WERI-Rb-1 (cell line): ENCODE data around the gene ASS1.
"Not testable (repeated sequence)": the region's sequence is repeated elsewhere in the genome, so short reads cannot be mapped to it uniquely, and the experiment has no call there.

ENCODE experiments used
- DNase-seq: peaks from one replicate; pipeline ENCODE4 v3.0.0-alpha.2; 2020
- H3K27ac ChIP-seq: fragments of 250-450 bp; sonication (Bioruptor Pico); 2 replicates; pipeline ENCODE4 v1.5.1; 2020; ENCODE audit warnings: mild to moderate bottlenecking, moderate library complexity
- H3K27me3 ChIP-seq: fragments of 250-450 bp; sonication (Bioruptor Pico); 2 replicates; pipeline ENCODE4 v1.5.1; 2021; ENCODE audit warnings: mild to moderate bottlenecking, low read depth, moderate library complexity; ENCODE audit not compliant: insufficient read depth, severe bottlenecking
- H3K36me3 ChIP-seq: fragments of 250-450 bp; sonication (Bioruptor Pico); 2 replicates; pipeline ENCODE4 v1.5.1; 2020; ENCODE audit warnings: mild to moderate bottlenecking, moderate library complexity
- H3K4me3 ChIP-seq: 2 replicates; pipeline ENCODE4 v1.5.1; 2011; ENCODE audit warnings: low read depth, mild to moderate bottlenecking, control low read depth, low read length
- H3K9me3 ChIP-seq: fragments of 250-450 bp; sonication (Bioruptor Pico); 2 replicates; pipeline ENCODE4 v1.5.1; 2021; ENCODE audit warnings: mild to moderate bottlenecking, moderate library complexity; ENCODE audit not compliant: severe bottlenecking
- CTCF ChIP-seq: IDR thresholded peaks from 2 replicates; pipeline ENCODE4 v1.5.1; 2011; ENCODE audit warnings: low read depth, mild to moderate bottlenecking, control low read depth, inconsistent platforms, low read length

ASS1 gene

GRCh38 chr9:130432796-130433167 lies 12.0 kb upstream of the ASS1 start:
- DNase-seq: peak; percentile 12
- Histone ChIP-seq H3K27ac (no peak overlapping the region), H3K9me3 (peaks cover 4% of the 10 kb centered on the region), H3K27me3 (no peaks in the 10 kb centered on the region), H3K4me3 (no peak overlapping the region), H3K36me3 (no peaks in the 10 kb centered on the region)
- no peak for TF ChIP-seq CTCF

DNA sequence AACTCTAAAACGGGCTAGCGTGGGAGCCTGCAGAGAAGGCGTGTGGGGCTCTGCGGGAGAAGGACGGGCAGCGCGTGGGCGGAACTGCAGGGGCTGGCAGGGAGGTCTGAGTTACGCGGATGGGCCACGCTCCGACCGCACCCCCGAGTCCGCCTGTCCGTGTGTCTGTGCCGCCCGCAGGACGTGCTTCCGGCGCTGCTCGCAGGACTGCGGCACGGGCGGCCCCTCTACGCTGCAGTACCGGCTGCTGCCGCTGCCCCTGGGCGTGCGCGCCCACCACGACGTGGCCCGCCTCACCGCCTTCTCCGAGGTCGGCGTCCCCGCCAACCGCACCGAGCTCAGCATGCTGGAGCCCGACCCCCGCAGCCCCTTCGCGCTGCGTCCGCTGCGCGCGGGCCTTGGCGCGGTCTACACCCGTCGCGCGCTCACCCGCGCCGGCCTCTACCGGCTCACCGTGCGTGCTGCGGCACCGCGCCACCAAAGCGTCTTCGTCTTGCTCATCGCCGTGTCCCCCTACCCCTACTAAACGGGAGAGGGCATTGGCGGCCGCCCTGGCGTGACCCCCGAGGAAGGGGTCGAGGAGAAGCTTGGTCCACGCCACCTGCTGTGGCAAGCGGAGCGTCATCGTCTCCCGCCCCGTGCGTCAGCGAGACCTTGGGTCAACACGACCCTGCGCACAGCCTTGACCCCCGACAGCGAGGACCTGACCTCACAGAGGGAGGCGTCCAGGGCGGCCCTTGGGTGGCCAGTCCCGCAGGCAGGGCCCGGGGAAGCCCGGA lies 11.4 kb upstream of the ASS1 start:
- Histone ChIP-seq H3K9me3 (peaks cover 4% of the 10 kb centered on the region), H3K27ac (no peak overlapping the region), H3K36me3 (no peaks in the 10 kb centered on the region), H3K4me3 (no peak overlapping the region), H3K27me3 (no peaks in the 10 kb centered on the region)
- 0 out of 2 replicates have a peak, but pooled peaks have one; percentile 9 for TF ChIP-seq CTCF
- no peak for DNase-seq

- H3K27ac ChIP-seq: no peak overlapping the region
Observed at GRCh38 chr9:130433947-130434262, 10.9 kb upstream of the ASS1 start.

GRCh38 chr9:130434656-130435055 lies 10.1 kb upstream of the ASS1 start:
- not testable (repeated sequence) for H3K9me3 ChIP-seq, H3K27ac ChIP-seq, H3K4me3 ChIP-seq, DNase-seq, H3K36me3 ChIP-seq, H3K27me3 ChIP-seq

More at GRCh38 chr9:130433947-130434262, 10.9 kb upstream of the ASS1 start:
- Histone ChIP-seq H3K36me3 (no peaks in the 10 kb centered on the region), H3K27me3 (no peaks in the 10 kb centered on the region), H3K4me3 (no peak overlapping the region), H3K9me3 (peaks cover 4% of the 10 kb centered on the region)
- no peak for TF ChIP-seq CTCF
- DNase-seq: no peak

DNA sequence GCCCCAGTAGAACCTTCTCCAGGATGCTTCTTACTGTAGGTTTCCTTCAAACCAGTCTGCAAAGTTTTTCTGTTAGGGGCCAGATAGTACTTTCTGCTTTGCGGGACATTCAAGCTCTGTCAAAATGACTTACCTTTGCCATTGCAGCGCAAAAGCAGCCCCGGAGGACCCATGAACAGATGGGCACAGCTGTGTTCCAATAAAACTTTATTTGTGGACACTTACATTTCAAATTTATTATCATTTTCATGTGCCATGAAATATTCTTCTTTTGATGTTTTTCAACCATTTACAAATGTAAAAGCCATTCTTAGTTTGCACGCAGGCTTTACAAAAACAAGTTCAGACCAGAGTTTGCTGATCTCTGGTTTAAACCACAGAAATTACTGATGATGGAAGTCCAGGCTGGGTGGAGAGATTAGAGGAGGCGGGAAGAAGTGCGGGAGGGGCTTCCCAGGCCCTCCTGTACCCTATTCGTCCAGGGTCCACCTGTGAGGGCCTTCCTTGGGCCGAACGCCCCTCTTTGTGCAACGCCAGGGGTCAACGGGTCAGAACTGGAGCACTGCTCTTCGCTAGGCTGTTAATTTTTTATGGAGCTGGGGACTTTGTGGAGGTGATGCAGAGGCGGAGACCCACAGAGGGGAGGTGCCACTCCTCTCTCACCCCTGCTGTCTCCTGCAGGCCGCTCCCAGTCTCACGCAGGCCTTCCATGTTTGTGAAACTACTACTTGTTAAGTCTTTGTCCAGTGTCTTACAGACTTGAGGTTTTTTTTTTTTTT lies 7.6 kb upstream of the ASS1 start:
- Histone ChIP-seq H3K36me3 (no peaks in the 10 kb centered on the region), H3K9me3 (peaks cover 11% of the 10 kb centered on the region), H3K4me3 (no peak overlapping the region), H3K27me3 (no peaks in the 10 kb centered on the region), H3K27ac (no peak overlapping the region)
- TF ChIP-seq CTCF: no peak
- DNase-seq: peak; percentile 18

DNA sequence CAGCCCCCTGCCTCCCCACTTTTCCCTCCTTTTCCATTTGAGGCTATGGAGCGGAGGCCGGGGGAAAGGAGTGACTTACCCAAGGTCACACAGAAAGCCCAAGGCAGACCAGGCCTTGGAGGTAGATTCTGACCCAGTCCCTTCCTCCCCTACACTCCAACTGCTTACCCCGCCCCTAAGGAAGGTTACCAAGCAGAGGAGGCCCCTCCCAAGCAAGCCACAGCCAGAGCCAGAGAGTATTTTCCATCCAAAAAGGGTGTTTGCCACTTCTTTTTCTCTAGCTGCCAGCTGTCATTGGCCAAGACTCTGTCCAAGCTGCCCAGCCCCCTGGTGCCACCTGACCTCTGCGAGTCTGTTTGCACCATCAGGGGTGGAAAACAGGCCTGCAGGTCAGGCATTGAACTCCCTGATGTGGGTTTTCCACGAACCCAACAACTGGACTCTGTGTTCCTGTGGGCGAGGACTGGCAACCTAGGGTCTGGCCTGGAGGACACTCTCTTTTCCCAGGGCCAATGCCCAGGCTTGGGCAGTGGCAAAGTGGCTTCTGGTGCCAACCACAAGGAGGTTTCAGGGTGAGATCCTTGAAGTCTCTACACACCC lies 6.3 kb upstream of the ASS1 start:
- DNase-seq: no peak
- Histone ChIP-seq H3K27ac (no peak overlapping the region), H3K27me3 (no peaks in the 10 kb centered on the region), H3K36me3 (no peaks in the 10 kb centered on the region), H3K9me3 (peaks cover 13% of the 10 kb centered on the region), H3K4me3 (no peak overlapping the region)
- no peak for TF ChIP-seq CTCF
